IMR-90 (cell line): Measurements from ENCODE around the gene ATXN1. TPM values are rescaled to one million over a fixed set of nuclear protein-coding genes. Genes with fewer than 3 reads are reported as not detected.

Source experiments
- ATAC-seq: fragments of 200-7000 bp; cut with Tn5 transposase; 2 replicates; pipeline ENCODE4 v1.9.1; 2020; ENCODE audit warnings: low read depth, mild to moderate bottlenecking, moderate library complexity
- BruUV-seq: library from RNA; stranded (reverse); fragments of 400-500 nt; replicated peaks from 2 replicates; lab custom pipeline; 2021; lab: Mats Ljungman, UMichigan
- CTCF ChIA-PET: fragments of 300-600 bp; formaldehyde crosslinking; extraction: SDS; loops from one replicate; lab custom pipeline; 2021; ENCODE audit warnings: antibody characterized with exemption; lab: Yijun Ruan, JAX
- POLR2A ChIA-PET: fragments of 300-600 bp; sonication (Branson Sonifier 250); formaldehyde crosslinking; loops from one replicate; lab custom pipeline; 2022; ENCODE audit warnings: antibody characterized with exemption; ENCODE audit not compliant: unreplicated experiment; lab: Charles Lee
- DNase-seq: peaks from one replicate; pipeline ENCODE4 v3.0.0; 2013
- H2AFZ ChIP-seq: replicated peaks from 2 replicates; pipeline ENCODE3; 2013; ENCODE audit warnings: low read length, mild to moderate bottlenecking; ENCODE audit not compliant: poor library complexity
- H2AK5ac ChIP-seq: 2 replicates; pipeline ENCODE4 v1.6.1; 2013; ENCODE audit warnings: low read depth, low read length, inconsistent platforms
- H2AK9ac ChIP-seq: replicated peaks from 2 replicates; pipeline ENCODE3; 2013; ENCODE audit warnings: mild to moderate bottlenecking, low read depth, low read length, moderate library complexity; ENCODE audit not compliant: poor library complexity
- H2BK120ac ChIP-seq: 2 replicates; pipeline ENCODE4 v1.6.1; 2013; ENCODE audit warnings: low read depth, low read length, inconsistent platforms
- H2BK15ac ChIP-seq: 3 replicates; pipeline ENCODE4 v1.6.1; 2013; ENCODE audit warnings: low read depth, low read length, inconsistent platforms
- H2BK20ac ChIP-seq: 2 replicates; pipeline ENCODE4 v1.6.1; 2013; ENCODE audit warnings: low read depth, mild to moderate bottlenecking, inconsistent platforms, low read length, moderate library complexity
- H2BK5ac ChIP-seq: 2 replicates; pipeline ENCODE4 v1.6.1; 2013; ENCODE audit warnings: mild to moderate bottlenecking, low read depth, low read length, inconsistent platforms; ENCODE audit not compliant: poor library complexity, severe bottlenecking
- H3K14ac ChIP-seq: replicated peaks from 2 replicates; pipeline ENCODE4 v1.6.1; 2013; ENCODE audit warnings: low read depth, low read length, inconsistent platforms
- H3K18ac ChIP-seq: 2 replicates; pipeline ENCODE4 v1.6.1; 2013; ENCODE audit warnings: low read depth, low read length, control low read depth
- H3K23ac ChIP-seq: 2 replicates; pipeline ENCODE4 v1.6.1; 2013; ENCODE audit warnings: low read depth, low read length, inconsistent platforms
- H3K27ac ChIP-seq: 2 replicates; pipeline ENCODE4 v1.5.1; 2013; ENCODE audit warnings: mild to moderate bottlenecking, control low read depth, low read length; ENCODE audit not compliant: insufficient read depth
- H3K27me3 ChIP-seq: 2 replicates; pipeline ENCODE4 v1.6.1; 2013; ENCODE audit warnings: low read length; ENCODE audit not compliant: control insufficient read depth, insufficient read depth
- H3K36me3 ChIP-seq: 2 replicates; pipeline ENCODE4 v1.6.1; 2013; ENCODE audit warnings: low read length, mixed read lengths; ENCODE audit not compliant: control insufficient read depth, insufficient read depth
- H3K4ac ChIP-seq: 2 replicates; pipeline ENCODE4 v1.6.1; 2013; ENCODE audit warnings: low read depth, low read length, inconsistent platforms
- H3K4me1 ChIP-seq: 2 replicates; pipeline ENCODE4 v1.6.1; 2013; ENCODE audit warnings: low read length, mixed read lengths; ENCODE audit not compliant: control insufficient read depth, insufficient read depth
- H3K4me2 ChIP-seq: 2 replicates; pipeline ENCODE4 v1.6.1; 2013; ENCODE audit warnings: low read depth, mild to moderate bottlenecking, control low read depth, low read length, moderate library complexity
- H3K4me3 ChIP-seq: 2 replicates; pipeline ENCODE4 v1.5.1; 2013; ENCODE audit warnings: low read depth, mild to moderate bottlenecking, control low read depth, low read length, moderate library complexity; ENCODE audit not compliant: insufficient read depth
- H3K56ac ChIP-seq: 2 replicates; pipeline ENCODE4 v1.6.1; 2013; ENCODE audit warnings: low read length, inconsistent platforms; ENCODE audit not compliant: insufficient read depth; ENCODE audit errors: extremely low read depth
- H3K79me1 ChIP-seq, 2 experiments: 2 replicates each; pipeline ENCODE4 v1.6.1; 2013; ENCODE audit warnings: low read length in 2 of 2, inconsistent platforms in 1 of 2, low read depth in 1 of 2
- H3K9ac ChIP-seq: 2 replicates; pipeline ENCODE4 v1.6.1; 2013; ENCODE audit warnings: low read depth, low read length, control low read depth
- H3K9me1 ChIP-seq: 2 replicates; pipeline ENCODE4 v1.6.1; 2013; ENCODE audit warnings: low read length, inconsistent platforms; ENCODE audit not compliant: insufficient read depth
- H3K9me3 ChIP-seq: 2 replicates; pipeline ENCODE4 v1.6.1; 2013; ENCODE audit warnings: low read length; ENCODE audit not compliant: control insufficient read depth, insufficient read depth
- H4K20me1 ChIP-seq: 2 replicates; pipeline ENCODE4 v1.6.1; 2013; ENCODE audit warnings: low read length, inconsistent platforms; ENCODE audit not compliant: insufficient read depth
- H4K5ac ChIP-seq: 2 replicates; pipeline ENCODE4 v1.6.1; 2013; ENCODE audit warnings: mild to moderate bottlenecking, low read depth, low read length, control low read depth
- H4K8ac ChIP-seq, 2 experiments: 2 replicates each; pipeline ENCODE4 v1.6.1; 2013; ENCODE audit warnings: low read depth in 2 of 2, low read length in 2 of 2, control low read depth in 1 of 2, inconsistent platforms in 1 of 2
- H4K91ac ChIP-seq: 2 replicates; pipeline ENCODE4 v1.6.1; 2013; ENCODE audit warnings: low read depth, low read length, inconsistent platforms; ENCODE audit not compliant: insufficient read depth
- BHLHE40 ChIP-seq: fragments of 150-350 bp; IDR thresholded peaks from 2 replicates; pipeline ENCODE4 v1.6.1; 2016; ENCODE audit warnings: mild to moderate bottlenecking, low read depth, low read length
- CEBPB ChIP-seq: IDR thresholded peaks from 2 replicates; pipeline ENCODE4 v1.6.1; 2012; ENCODE audit warnings: low read depth, low read length, improper control_type of control experiment
- CTCF ChIP-seq: conservative IDR thresholded peaks from 2 replicates; pipeline ENCODE4 v1.5.1; 2012; ENCODE audit warnings: mild to moderate bottlenecking, low read depth, low read length, improper control_type of control experiment
- FOS ChIP-seq: fragments of 150-350 bp; IDR thresholded peaks from 2 replicates; pipeline ENCODE4 v1.6.1; 2016; ENCODE audit warnings: low read depth, low read length
- MAFK ChIP-seq: IDR thresholded peaks from 2 replicates; pipeline ENCODE4 v1.6.1; 2012; ENCODE audit warnings: low read depth, low read length, improper control_type of control experiment
- MXI1 ChIP-seq: IDR thresholded peaks from 2 replicates; pipeline ENCODE4 v1.6.1; 2012; ENCODE audit warnings: low read depth, mild to moderate bottlenecking, low read length, moderate library complexity, borderline replicate concordance
- NFE2L2 ChIP-seq: fragments of 150-350 bp; IDR thresholded peaks from 2 replicates; pipeline ENCODE4 v1.6.1; 2016; ENCODE audit warnings: low read depth, mild to moderate bottlenecking, low read length
- POLR2A ChIP-seq: IDR thresholded peaks from 2 replicates; pipeline ENCODE4 v1.6.1; 2012; ENCODE audit warnings: mild to moderate bottlenecking, low read depth, low read length
- RAD21 ChIP-seq: IDR thresholded peaks from 2 replicates; pipeline ENCODE4 v1.6.1; 2012; ENCODE audit warnings: low read length, improper control_type of control experiment
- RCOR1 ChIP-seq: IDR thresholded peaks from 2 replicates; pipeline ENCODE4 v1.6.1; 2012; ENCODE audit warnings: mild to moderate bottlenecking, low read length, improper control_type of control experiment; ENCODE audit not compliant: insufficient replicate concordance
- SMC3 ChIP-seq: fragments of 150-350 bp; IDR thresholded peaks from 2 replicates; pipeline ENCODE4 v1.6.1; 2016; ENCODE audit warnings: low read depth, mild to moderate bottlenecking, antibody characterized with exemption, low read length, moderate library complexity
- WGBS, 2 experiments: methylation state at CpG; one replicate each; pipeline versions ENCODE4 v1.1.5 to v1.1.7; 2013; ENCODE audit warnings: missing lambda C conversion rate in 2 of 2; ENCODE audit not compliant: insufficient read length in 1 of 2; ENCODE audit errors: extremely low coverage in 2 of 2; 5-methylcytosine and 5-hydroxymethylcytosine counted together
- dilution Hi-C: fragments of 300-500 bp; cut with HindIII; formaldehyde crosslinking; loops from one replicate; pipeline ENCODE4 v1.14.3; 2018; ENCODE audit warnings: low sequenced_read_pairs; ENCODE audit not compliant: unreplicated experiment
- in situ Hi-C: fragments of 300-500 bp; cut with MboI; formaldehyde crosslinking; loops from 3 replicates; pipeline ENCODE4 v1.14.3; 2019; ENCODE audit warnings: low sequenced_read_pairs, inconsistent platforms, mixed read lengths
- intact Hi-C: fragments of 100-400 bp; cut with micrococcal nuclease; formaldehyde crosslinking; loops from 2 replicates; pipeline ENCODE4 v1.10.0; 2022
- polyA plus RNA-seq, 3 experiments: library from polyadenylated mRNA; depleted of rRNA; stranded (reverse); fragments of >200 nt; gene quantifications; 2 replicates each; pipeline ENCODE4 v1.2.3, GENCODE V29; 2012; ENCODE audit warnings: low replicate concordance in 1 of 3
- total RNA-seq: library from RNA; depleted of rRNA; stranded (reverse); fragments of >200 nt; gene quantifications from 2 replicates; pipeline ENCODE4 v1.2.3, GENCODE V29; 2012
- TF ChIP-seq, protein P1 (sequence below): fragments of 150-350 bp; IDR thresholded peaks from 2 replicates; pipeline ENCODE4 v1.6.1; 2017; ENCODE audit warnings: mild to moderate bottlenecking, antibody characterized with exemption, low read length, low read depth

ATXN1 gene
- total and polyA plus RNA-seq, 2 of the 4 experiments (the other 2 are of a cell fraction) = 7.3 to 11.1 TPM

DNA sequence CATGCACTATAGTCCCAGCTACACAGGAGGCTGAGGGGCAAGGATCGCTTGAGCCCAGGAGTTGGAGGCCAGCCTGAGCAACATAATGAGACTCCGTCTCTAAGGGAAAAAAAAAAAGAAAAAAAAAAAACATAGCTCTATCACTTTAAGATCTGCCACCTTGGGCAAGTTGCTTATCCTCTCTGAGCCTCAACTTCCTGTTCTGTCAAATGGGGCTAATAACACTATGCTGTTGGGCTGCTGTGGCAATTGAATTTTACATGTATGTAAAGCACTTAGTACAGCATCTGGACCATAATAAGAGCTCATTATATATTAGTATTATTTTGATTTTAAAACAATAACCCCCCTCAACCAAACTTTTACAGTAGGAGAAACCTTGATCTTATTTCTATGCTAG lies 141.5 kb downstream of the ATXN1 start:
- no peak overlapping the region for H2BK120ac ChIP-seq
- H4K20me1 ChIP-seq = no peaks in the 10 kb centered on the region
- no peak overlapping the region for H3K56ac ChIP-seq
- H4K5ac ChIP-seq = no peak overlapping the region
- H3K14ac ChIP-seq = no peak overlapping the region
- no peak overlapping the region for H2BK5ac ChIP-seq
- H3K27me3 ChIP-seq = no peaks in the 10 kb centered on the region
- H4K91ac ChIP-seq = no peak overlapping the region
- no peak overlapping the region for H2BK20ac ChIP-seq
- ChIA-PET POLR2A (no interaction called here), CTCF (interaction anchor here (0.6 to 0.7 kb wide), 2 partner anchors 106 to 206 kb away, joined by 3 read pairs; no protein-coding TSS in a partner anchor)
- dilution Hi-C loops (no loop called here), in situ Hi-C loops (no loop called here), intact Hi-C loops (no loop called here)
- H3K9ac ChIP-seq = no peak overlapping the region
- H3K79me1 ChIP-seq = peaks cover 5 to 22% of the 10 kb centered on the region in 2 experiments; a peak in 3 of 4 replicates
- peaks cover 2% of the 10 kb centered on the region for H3K36me3 ChIP-seq
- H2BK15ac ChIP-seq = no peak overlapping the region
- H2AFZ ChIP-seq = no peak overlapping the region
- DNase-seq (no peak), ATAC-seq (no peak)
- TF ChIP-seq CEBPB (no peak), MAFK (no peak), MXI1 (no peak), SMC3 (no peak), NFE2L2 (no peak), FOS (no peak), RAD21 (no peak), POLR2A (no peak), CTCF (no peak), BHLHE40 (no peak), RCOR1 (no peak)
- TF ChIP-seq, protein P1, sequence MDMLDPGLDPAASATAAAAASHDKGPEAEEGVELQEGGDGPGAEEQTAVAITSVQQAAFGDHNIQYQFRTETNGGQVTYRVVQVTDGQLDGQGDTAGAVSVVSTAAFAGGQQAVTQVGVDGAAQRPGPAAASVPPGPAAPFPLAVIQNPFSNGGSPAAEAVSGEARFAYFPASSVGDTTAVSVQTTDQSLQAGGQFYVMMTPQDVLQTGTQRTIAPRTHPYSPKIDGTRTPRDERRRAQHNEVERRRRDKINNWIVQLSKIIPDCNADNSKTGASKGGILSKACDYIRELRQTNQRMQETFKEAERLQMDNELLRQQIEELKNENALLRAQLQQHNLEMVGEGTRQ = no peak
- peaks cover 8% of the 10 kb centered on the region; the same call in 1 of the 2 replicates for H3K9me1 ChIP-seq
- WGBS, 2 experiments = no CpG with 5 or more reads among the region's 2 CpGs
- H2AK5ac ChIP-seq = no peak overlapping the region
- H3K4ac ChIP-seq = no peak overlapping the region
- no peak overlapping the region for H3K4me2 ChIP-seq
- H3K4me1 ChIP-seq = no peaks in the 10 kb centered on the region; the same call in 1 of the 2 replicates
- no peaks in the 10 kb centered on the region for H3K9me3 ChIP-seq
- H4K8ac ChIP-seq = no peak overlapping the region
- BruUV-seq = no TSS peak
- H3K4me3 ChIP-seq = no peak overlapping the region
- H3K27ac ChIP-seq = no peak overlapping the region
- no peak overlapping the region for H3K18ac ChIP-seq
- no peak overlapping the region for H3K23ac ChIP-seq
- no peak overlapping the region for H2AK9ac ChIP-seq
